ENCODE measurements around the gene PARL.

PARL gene

GRCh38 chr3:183924956-183925355 is 40.3 kb upstream of the PARL start:
- no peak overlapping the region for H3K4ac ChIP-seq (ENCODE audit: low read depth, low read length)
- no peak overlapping the region for H3K18ac ChIP-seq (ENCODE audit: low read length)
- DNase-seq, result no peak
- H2BK5ac ChIP-seq (ENCODE audit: low read length), result no peak overlapping the region
- no peaks in the 10 kb centered on the region for H3K4me1 ChIP-seq (ENCODE audit: control insufficient read depth, low read depth, low read length)
- no peak overlapping the region for H2BK15ac ChIP-seq (replicated peaks; ENCODE audit: low read depth)
- H3K56ac ChIP-seq (ENCODE audit: low read length), result no peak overlapping the region
- H3K4me2 ChIP-seq (ENCODE audit: low read length), result no peak overlapping the region
- H3K27ac ChIP-seq (ENCODE audit: low read depth, low read length), result no peak overlapping the region
- no peaks in the 10 kb centered on the region for H3K27me3 ChIP-seq (ENCODE audit: insufficient read depth, low read length, poor library complexity)
- H2AK5ac ChIP-seq (ENCODE audit: low read length), result no peak overlapping the region
- no peak overlapping the region for H3K4me3 ChIP-seq (ENCODE audit: low read length)
- no peak overlapping the region for H3K9ac ChIP-seq (ENCODE audit: low read length)
- no peak overlapping the region for H3K23ac ChIP-seq (ENCODE audit: low read length)
- no CpG with 5 or more reads among the region's 7 CpGs for WGBS (ENCODE audit: extremely low coverage, insufficient coverage, low lambda C conversion rate)
- H2BK120ac ChIP-seq (ENCODE audit: low read depth, low read length), result no peak overlapping the region
- no peak overlapping the region for H4K5ac ChIP-seq (ENCODE audit: low read length)
- H3K79me1 ChIP-seq (ENCODE audit: low read length), result no peaks in the 10 kb centered on the region
- peaks cover 4% of the 10 kb centered on the region for H3K36me3 ChIP-seq (ENCODE audit: control insufficient read depth, insufficient read depth, low read length)
- H3K79me2 ChIP-seq (ENCODE audit: control insufficient read depth, insufficient read depth, low read length), result no peaks in the 10 kb centered on the region
- H4K8ac ChIP-seq (ENCODE audit: low read depth, low read length), result no peak overlapping the region

- H3K56ac ChIP-seq (ENCODE audit: low read length), result no peak overlapping the region
- no peak overlapping the region for H3K27ac ChIP-seq (ENCODE audit: low read depth, low read length)
- H2AK5ac ChIP-seq (ENCODE audit: low read length), result no peak overlapping the region
- no peak overlapping the region for H3K4me3 ChIP-seq (ENCODE audit: low read length)
- H3K27me3 ChIP-seq (ENCODE audit: insufficient read depth, low read length, poor library complexity), result no peaks in the 10 kb centered on the region
- H4K5ac ChIP-seq (ENCODE audit: low read length), result no peak overlapping the region
- peaks cover 4% of the 10 kb centered on the region for H3K36me3 ChIP-seq (ENCODE audit: control insufficient read depth, insufficient read depth, low read length)
- no peak overlapping the region for H4K8ac ChIP-seq (ENCODE audit: low read depth, low read length)
- no peaks in the 10 kb centered on the region for H3K4me1 ChIP-seq (ENCODE audit: control insufficient read depth, low read depth, low read length)
- H2BK5ac ChIP-seq (ENCODE audit: low read length), result no peak overlapping the region
- H3K79me2 ChIP-seq (ENCODE audit: control insufficient read depth, insufficient read depth, low read length), result no peaks in the 10 kb centered on the region
- H3K4me2 ChIP-seq (ENCODE audit: low read length), result no peak overlapping the region
- WGBS (ENCODE audit: extremely low coverage, insufficient coverage, low lambda C conversion rate), result no CpG with 5 or more reads among the region's 3 CpGs
- no peak overlapping the region for H2BK15ac ChIP-seq (replicated peaks; ENCODE audit: low read depth)
- no peak overlapping the region for H2BK120ac ChIP-seq (ENCODE audit: low read depth, low read length)
- H3K23ac ChIP-seq (ENCODE audit: low read length), result no peak overlapping the region
- no peak for DNase-seq
- no peak overlapping the region for H3K9ac ChIP-seq (ENCODE audit: low read length)
- H3K18ac ChIP-seq (ENCODE audit: low read length), result no peak overlapping the region
- H3K4ac ChIP-seq (ENCODE audit: low read depth, low read length), result no peak overlapping the region
- no peaks in the 10 kb centered on the region for H3K79me1 ChIP-seq (ENCODE audit: low read length)
These were observed 39.9 kb upstream of the PARL start for GRCh38 chr3:183924543-183924942.

GRCh38 chr3:183922421-183922820 is 37.7 kb upstream of the PARL start:
- no peak overlapping the region for H2AK5ac ChIP-seq (ENCODE audit: low read length)
- no peak overlapping the region for H4K8ac ChIP-seq (ENCODE audit: low read depth, low read length)
- no peaks in the 10 kb centered on the region for H3K4me1 ChIP-seq (ENCODE audit: control insufficient read depth, low read depth, low read length)
- H3K56ac ChIP-seq (ENCODE audit: low read length), result no peak overlapping the region
- no peak overlapping the region for H4K5ac ChIP-seq (ENCODE audit: low read length)
- H3K9ac ChIP-seq (ENCODE audit: low read length), result no peak overlapping the region
- H3K79me2 ChIP-seq (ENCODE audit: control insufficient read depth, insufficient read depth, low read length), result no peaks in the 10 kb centered on the region
- no peak overlapping the region for H2BK15ac ChIP-seq (replicated peaks; ENCODE audit: low read depth)
- H3K27me3 ChIP-seq (ENCODE audit: insufficient read depth, low read length, poor library complexity), result no peaks in the 10 kb centered on the region
- no peaks in the 10 kb centered on the region for H3K79me1 ChIP-seq (ENCODE audit: low read length)
- no peak overlapping the region for H2BK5ac ChIP-seq (ENCODE audit: low read length)
- H2BK120ac ChIP-seq (ENCODE audit: low read depth, low read length), result no peak overlapping the region
- H3K18ac ChIP-seq (ENCODE audit: low read length), result no peak overlapping the region
- H3K4ac ChIP-seq (ENCODE audit: low read depth, low read length), result no peak overlapping the region
- H3K4me3 ChIP-seq (ENCODE audit: low read length), result no peak overlapping the region
- no peak for DNase-seq
- H3K4me2 ChIP-seq (ENCODE audit: low read length), result no peak overlapping the region
- no peak overlapping the region for H3K23ac ChIP-seq (ENCODE audit: low read length)
- H3K27ac ChIP-seq (ENCODE audit: low read depth, low read length), result no peak overlapping the region
- no CpG with 5 or more reads among the region's 4 CpGs for WGBS (ENCODE audit: extremely low coverage, insufficient coverage, low lambda C conversion rate)
- H3K36me3 ChIP-seq (ENCODE audit: control insufficient read depth, insufficient read depth, low read length), result peaks cover 4% of the 10 kb centered on the region

- H3K79me2 ChIP-seq (ENCODE audit: control insufficient read depth, insufficient read depth, low read length), result no peaks in the 10 kb centered on the region
- no peak overlapping the region for H2AK5ac ChIP-seq (ENCODE audit: low read length)
- WGBS (ENCODE audit: extremely low coverage, insufficient coverage, low lambda C conversion rate), result no CpG with 5 or more reads among the region's 15 CpGs
- no peak overlapping the region for H3K23ac ChIP-seq (ENCODE audit: low read length)
- H3K4me3 ChIP-seq (ENCODE audit: low read length), result no peak overlapping the region
- no peak overlapping the region for H4K5ac ChIP-seq (ENCODE audit: low read length)
- no peak overlapping the region for H3K4me2 ChIP-seq (ENCODE audit: low read length)
- no peaks in the 10 kb centered on the region for H3K4me1 ChIP-seq (ENCODE audit: control insufficient read depth, low read depth, low read length)
- no peak overlapping the region for H2BK5ac ChIP-seq (ENCODE audit: low read length)
- H3K27ac ChIP-seq (ENCODE audit: low read depth, low read length), result no peak overlapping the region
- no peak overlapping the region for H3K56ac ChIP-seq (ENCODE audit: low read length)
- no peak for DNase-seq
- H3K18ac ChIP-seq (ENCODE audit: low read length), result no peak overlapping the region
- H4K8ac ChIP-seq (ENCODE audit: low read depth, low read length), result no peak overlapping the region
- peaks cover 4% of the 10 kb centered on the region for H3K36me3 ChIP-seq (ENCODE audit: control insufficient read depth, insufficient read depth, low read length)
- H2BK120ac ChIP-seq (ENCODE audit: low read depth, low read length), result no peak overlapping the region
- H3K79me1 ChIP-seq (ENCODE audit: low read length), result no peaks in the 10 kb centered on the region
- H2BK15ac ChIP-seq (replicated peaks; ENCODE audit: low read depth), result no peak overlapping the region
- H3K4ac ChIP-seq (ENCODE audit: low read depth, low read length), result no peak overlapping the region
- no peak overlapping the region for H3K9ac ChIP-seq (ENCODE audit: low read length)
- no peaks in the 10 kb centered on the region for H3K27me3 ChIP-seq (ENCODE audit: insufficient read depth, low read length, poor library complexity)
These were observed 36.4 kb upstream of the PARL start for GRCh38 chr3:183921096-183921495.

- Histone ChIP-seq H3K4me1 (ENCODE audit: control insufficient read depth, low read depth, low read length) (no peaks in the 10 kb centered on the region), H3K23ac (ENCODE audit: low read length) (no peak overlapping the region), H3K27me3 (ENCODE audit: insufficient read depth, low read length, poor library complexity) (no peaks in the 10 kb centered on the region), H2BK5ac (ENCODE audit: low read length) (no peak overlapping the region), H3K4me3 (ENCODE audit: low read length) (no peak overlapping the region), H3K18ac (ENCODE audit: low read length) (no peak overlapping the region), H3K4me2 (ENCODE audit: low read length) (no peak overlapping the region), H3K56ac (ENCODE audit: low read length) (no peak overlapping the region), H4K5ac (ENCODE audit: low read length) (no peak overlapping the region), H3K79me1 (ENCODE audit: low read length) (no peaks in the 10 kb centered on the region), H4K8ac (ENCODE audit: low read depth, low read length) (no peak overlapping the region), H2BK15ac (replicated peaks; ENCODE audit: low read depth) (no peak overlapping the region), H3K36me3 (ENCODE audit: control insufficient read depth, insufficient read depth, low read length) (peaks cover 4% of the 10 kb centered on the region), H3K4ac (ENCODE audit: low read depth, low read length) (no peak overlapping the region), H2AK5ac (ENCODE audit: low read length) (no peak overlapping the region), H3K27ac (ENCODE audit: low read depth, low read length) (no peak overlapping the region), H3K9ac (ENCODE audit: low read length) (no peak overlapping the region), H2BK120ac (ENCODE audit: low read depth, low read length) (no peak overlapping the region), H3K79me2 (ENCODE audit: control insufficient read depth, insufficient read depth, low read length) (no peaks in the 10 kb centered on the region)
- no peak for DNase-seq
- WGBS (ENCODE audit: extremely low coverage, insufficient coverage, low lambda C conversion rate), result no CpG with 5 or more reads among the region's 14 CpGs
These were observed 35.7 kb upstream of the PARL start for GRCh38 chr3:183920416-183920815.

- Histone ChIP-seq H3K4ac (ENCODE audit: low read depth, low read length) (no peak overlapping the region), H2BK5ac (ENCODE audit: low read length) (no peak overlapping the region), H4K5ac (ENCODE audit: low read length) (no peak overlapping the region), H3K27me3 (ENCODE audit: insufficient read depth, low read length, poor library complexity) (no peaks in the 10 kb centered on the region), H3K9ac (ENCODE audit: low read length) (no peak overlapping the region), H3K36me3 (ENCODE audit: control insufficient read depth, insufficient read depth, low read length) (peaks cover 3% of the 10 kb centered on the region), H3K23ac (ENCODE audit: low read length) (no peak overlapping the region), H3K79me2 (ENCODE audit: control insufficient read depth, insufficient read depth, low read length) (no peaks in the 10 kb centered on the region), H3K27ac (ENCODE audit: low read depth, low read length) (no peak overlapping the region), H3K4me1 (ENCODE audit: control insufficient read depth, low read depth, low read length) (no peaks in the 10 kb centered on the region), H3K79me1 (ENCODE audit: low read length) (no peaks in the 10 kb centered on the region), H2BK15ac (replicated peaks; ENCODE audit: low read depth) (no peak overlapping the region), H3K56ac (ENCODE audit: low read length) (no peak overlapping the region), H2AK5ac (ENCODE audit: low read length) (no peak overlapping the region), H3K18ac (ENCODE audit: low read length) (no peak overlapping the region), H4K8ac (ENCODE audit: low read depth, low read length) (no peak overlapping the region), H2BK120ac (ENCODE audit: low read depth, low read length) (no peak overlapping the region), H3K4me2 (ENCODE audit: low read length) (no peak overlapping the region), H3K4me3 (ENCODE audit: low read length) (no peak overlapping the region)
- no peak for DNase-seq
- no CpG with 5 or more reads among the region's 2 CpGs for WGBS (ENCODE audit: extremely low coverage, insufficient coverage, low lambda C conversion rate)
These were observed 33.5 kb upstream of the PARL start for GRCh38 chr3:183918178-183918577.

Data from mesendoderm (in vitro differentiated cells).